ENCODE results near the gene TATDN3.
A peak's percentile ranks its signal among the peaks of the same experiment; 100 is the strongest.
"Not testable (repeated sequence)": the region's sequence is repeated elsewhere in the genome, so short reads cannot be mapped to it uniquely, and the experiment has no call there.

Gene TATDN3

GRCh38 chr1:212777151-212777550, 14.5 kb upstream of the TATDN3 start:
- no peak for DNase-seq

GRCh38 chr1:212779086-212779485, 12.6 kb upstream of the TATDN3 start:
- not testable (repeated sequence) for DNase-seq

- DNase-seq, result no peak
These were observed 10.9 kb upstream of the TATDN3 start for GRCh38 chr1:212780759-212781158.

- no peak for DNase-seq
These were observed 10.5 kb upstream of the TATDN3 start for GRCh38 chr1:212781225-212781624.

GRCh38 chr1:212782422-212783154, 9.1 kb upstream of the TATDN3 start:
- DNase-seq, result peak in 1 of 2 experiments; percentile 21

- DNase-seq, result no peak
These were observed 7.7 kb upstream of the TATDN3 start for GRCh38 chr1:212783976-212784375.

- no peak for DNase-seq
These were observed 5.8 kb upstream of the TATDN3 start for GRCh38 chr1:212785871-212786270.

GRCh38 chr1:212791261-212791675, 426 bp upstream of the TATDN3 start:
- peak in 1 of 2 experiments; percentile 88 for DNase-seq

GRCh38 chr1:212792396-212792908, 758 bp downstream of the TATDN3 start:
- DNase-seq, result no peak

- DNase-seq, result no peak
These were observed 2.9 kb downstream of the TATDN3 start for GRCh38 chr1:212794561-212795014.

GRCh38 chr1:212797681-212798080, 6.0 kb downstream of the TATDN3 start:
- DNase-seq, result no peak

- DNase-seq, result no peak
These were observed 14.1 kb downstream of the TATDN3 start for GRCh38 chr1:212805767-212806166.

GRCh38 chr1:212814537-212815334, 23.0 kb downstream of the TATDN3 start:
- no peak for DNase-seq

GRCh38 chr1:212816567-212817278, 25.0 kb downstream of the TATDN3 start:
- no peak for DNase-seq

- no peak for DNase-seq
These were observed 28.0 kb downstream of the TATDN3 start for GRCh38 chr1:212819726-212820125.

- no peak for DNase-seq
These were observed 29.3 kb downstream of the TATDN3 start for GRCh38 chr1:212820969-212821368.

GRCh38 chr1:212822956-212823355, 31.3 kb downstream of the TATDN3 start:
- DNase-seq, result no peak

- no peak for DNase-seq
These were observed 32.5 kb downstream of the TATDN3 start for GRCh38 chr1:212824201-212824600.

- DNase-seq, result no peak
These were observed 34.2 kb downstream of the TATDN3 start for GRCh38 chr1:212825798-212826452.

GRCh38 chr1:212827171-212827776, 35.6 kb downstream of the TATDN3 start:
- no peak for DNase-seq

GRCh38 chr1:212827831-212828278, 36.2 kb downstream of the TATDN3 start:
- no peak for DNase-seq

- no peak for DNase-seq
These were observed 36.7 kb downstream of the TATDN3 start for GRCh38 chr1:212828395-212828794.
